ENCODE measurements around the gene ERC2. TPM values are rescaled to one million over a fixed set of nuclear protein-coding genes. Genes with fewer than 3 reads are reported as not detected.
"Not testable (repeated sequence)": the region's sequence is repeated elsewhere in the genome, so short reads cannot be mapped to it uniquely, and the experiment has no call there.

ERC2 gene
- total RNA-seq, 6 donors from 2014 or later: 0.67 to 14.7 (median 1.3) TPM

GRCh38 chr3:56022619-56023018 lies 445.6 kb downstream of the ERC2 start:
- Histone ChIP-seq H3K9me3 (no peaks in the 10 kb centered on the region), H3K4me3 (no peak overlapping the region), H3K27me3 (no peaks in the 10 kb centered on the region), H3K36me3 (no peaks in the 10 kb centered on the region), H3K4me1 (no peaks in the 10 kb centered on the region), H3K27ac (no peak overlapping the region)
- DNase-seq (no peak), ATAC-seq (ENCODE audit: low FRiP score in 2 of 2) (no peak)
- TF ChIP-seq, protein P1, sequence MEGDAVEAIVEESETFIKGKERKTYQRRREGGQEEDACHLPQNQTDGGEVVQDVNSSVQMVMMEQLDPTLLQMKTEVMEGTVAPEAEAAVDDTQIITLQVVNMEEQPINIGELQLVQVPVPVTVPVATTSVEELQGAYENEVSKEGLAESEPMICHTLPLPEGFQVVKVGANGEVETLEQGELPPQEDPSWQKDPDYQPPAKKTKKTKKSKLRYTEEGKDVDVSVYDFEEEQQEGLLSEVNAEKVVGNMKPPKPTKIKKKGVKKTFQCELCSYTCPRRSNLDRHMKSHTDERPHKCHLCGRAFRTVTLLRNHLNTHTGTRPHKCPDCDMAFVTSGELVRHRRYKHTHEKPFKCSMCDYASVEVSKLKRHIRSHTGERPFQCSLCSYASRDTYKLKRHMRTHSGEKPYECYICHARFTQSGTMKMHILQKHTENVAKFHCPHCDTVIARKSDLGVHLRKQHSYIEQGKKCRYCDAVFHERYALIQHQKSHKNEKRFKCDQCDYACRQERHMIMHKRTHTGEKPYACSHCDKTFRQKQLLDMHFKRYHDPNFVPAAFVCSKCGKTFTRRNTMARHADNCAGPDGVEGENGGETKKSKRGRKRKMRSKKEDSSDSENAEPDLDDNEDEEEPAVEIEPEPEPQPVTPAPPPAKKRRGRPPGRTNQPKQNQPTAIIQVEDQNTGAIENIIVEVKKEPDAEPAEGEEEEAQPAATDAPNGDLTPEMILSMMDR (IDR thresholded peaks at IDR 0.05): no peak
- TF ChIP-seq POLR2AphosphoS5 (IDR thresholded peaks at IDR 0.05): no peak

- TF ChIP-seq EP300 (IDR thresholded peaks at IDR 0.05) (no peak), POLR2A (IDR thresholded peaks at IDR 0.05) (no peak), POLR2AphosphoS5 (IDR thresholded peaks at IDR 0.05) (no peak)
- TF ChIP-seq, protein P1 (IDR thresholded peaks at IDR 0.05): no peak
- no peak overlapping the region for H3K4me3 ChIP-seq
- no peak overlapping the region for H3K27ac ChIP-seq
- H3K27me3 ChIP-seq: no peaks in the 10 kb centered on the region
- H3K9me3 ChIP-seq: peaks cover 0 to 3% (median 0%) of the 10 kb centered on the region in 4 donors
- H3K4me1 ChIP-seq: no peaks in the 10 kb centered on the region
- DNase-seq (no peak), ATAC-seq (ENCODE audit: low FRiP score in 2 of 2) (no peak)
- H3K36me3 ChIP-seq: no peaks in the 10 kb centered on the region
- 39 to 50% methylated on average over 4 of the region's 4 CpGs for WGBS, 2 donors
Measured at GRCh38 chr3:56019490-56020146, 448.6 kb downstream of the ERC2 start.

DNA sequence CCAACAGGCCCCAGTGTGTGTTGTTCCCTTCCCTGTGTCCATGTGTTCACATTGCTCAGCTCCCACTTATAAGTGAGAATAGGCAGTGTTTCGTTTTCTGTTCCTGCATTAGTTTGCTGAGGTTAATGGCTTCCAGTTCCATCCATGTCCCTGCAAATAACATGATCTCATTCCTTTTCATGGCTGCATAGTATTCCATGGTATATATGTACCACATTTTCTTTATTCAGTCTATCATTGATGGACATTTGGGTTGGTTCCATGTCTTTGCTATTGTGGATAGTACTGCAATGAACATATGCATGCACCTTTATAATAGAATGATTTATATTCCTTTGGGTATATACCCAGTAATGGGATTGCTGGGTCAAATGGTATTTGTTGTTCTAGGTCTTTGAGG lies 452.9 kb downstream of the ERC2 start:
- not testable (repeated sequence) for H3K36me3 ChIP-seq; ATAC-seq (ENCODE audit: low FRiP score in 2 of 2); H3K27ac ChIP-seq; H3K4me1 ChIP-seq; H3K9me3 ChIP-seq; DNase-seq; H3K4me3 ChIP-seq; H3K27me3 ChIP-seq
- WGBS, 2 donors: 61 to 67% methylated on average over 1 of the region's 1 CpG

GRCh38 chr3:56012721-56013120 lies 455.5 kb downstream of the ERC2 start:
- DNase-seq (no peak), ATAC-seq (ENCODE audit: low FRiP score in 2 of 2) (no peak)
- TF ChIP-seq, protein P1 (IDR thresholded peaks at IDR 0.05): no peak
- TF ChIP-seq POLR2A (IDR thresholded peaks at IDR 0.05) (no peak), EP300 (IDR thresholded peaks at IDR 0.05) (no peak)
- peaks cover 0 to 3% (median 0%) of the 10 kb centered on the region in 4 donors for H3K9me3 ChIP-seq
- H3K27me3 ChIP-seq: no peaks in the 10 kb centered on the region
- no peak overlapping the region for H3K4me3 ChIP-seq
- H3K4me1 ChIP-seq: no peaks in the 10 kb centered on the region
- H3K27ac ChIP-seq: no peak overlapping the region
- 81 to 88% methylated on average over 4 of the region's 4 CpGs for WGBS, 2 donors
- H3K36me3 ChIP-seq: no peaks in the 10 kb centered on the region

- WGBS, 2 donors: 58 to 64% methylated on average over 6 of the region's 6 CpGs
Measured at GRCh38 chr3:56005196-56005805, 463.0 kb downstream of the ERC2 start.

DNA sequence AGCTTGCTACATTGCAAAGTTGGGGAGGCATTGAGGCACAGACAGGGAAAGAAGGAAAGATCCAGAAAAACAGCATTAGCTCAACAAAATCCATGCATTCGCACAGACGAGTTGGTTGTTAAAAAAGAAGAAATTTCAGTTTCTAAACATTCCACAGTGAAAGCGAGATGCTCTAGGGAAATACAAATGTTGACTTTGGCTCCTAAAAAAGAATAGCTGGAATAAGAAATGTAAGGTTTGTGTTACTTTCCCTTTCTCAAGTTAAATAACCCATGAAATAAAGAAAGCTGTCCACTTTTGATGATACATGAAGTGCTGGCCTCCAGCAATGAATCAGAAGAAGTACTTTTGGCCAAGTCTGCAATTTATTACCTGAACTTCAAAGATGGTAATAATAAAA lies 465.1 kb downstream of the ERC2 start:
- ATAC-seq (ENCODE audit: low FRiP score in 2 of 2) (no peak), DNase-seq (no peak)
- Histone ChIP-seq H3K27me3 (no peaks in the 10 kb centered on the region), H3K9me3 (no peaks in the 10 kb centered on the region), H3K4me1 (no peaks in the 10 kb centered on the region), H3K4me3 (no peak overlapping the region), H3K36me3 (no peaks in the 10 kb centered on the region), H3K27ac (no peak overlapping the region)
- 64 to 68% methylated on average over 3 of the region's 3 CpGs for WGBS, 2 donors
- no peak for TF ChIP-seq POLR2A (IDR thresholded peaks at IDR 0.05)
- TF ChIP-seq, protein P1 (IDR thresholded peaks at IDR 0.05): no peak
- TF ChIP-seq EP300 (IDR thresholded peaks at IDR 0.05): no peak
- no peak for TF ChIP-seq POLR2AphosphoS5 (IDR thresholded peaks at IDR 0.05)

More at GRCh38 chr3:56005196-56005805, 463.0 kb downstream of the ERC2 start:
- ATAC-seq (ENCODE audit: low FRiP score in 2 of 2): no peak
- Histone ChIP-seq H3K27ac (no peak overlapping the region), H3K4me1 (no peaks in the 10 kb centered on the region), H3K27me3 (no peaks in the 10 kb centered on the region), H3K4me3 (no peak overlapping the region), H3K36me3 (no peaks in the 10 kb centered on the region), H3K9me3 (no peaks in the 10 kb centered on the region)
- TF ChIP-seq EP300 (IDR thresholded peaks at IDR 0.05): no peak
- no peak for TF ChIP-seq POLR2A (IDR thresholded peaks at IDR 0.05)
- DNase-seq: no peak

Data from upper lobe of left lung (tissue), 6 donors.